ENCODE measurements around the gene GRIN1.

GRCh38 chr9:137150617-137151457 lies 11.9 kb downstream of the GRIN1 start:
- no peak for TF ChIP-seq POLR2A (IDR thresholded peaks at IDR 0.05; ENCODE audit: low read depth, low read length)
- TF ChIP-seq MAX (IDR thresholded peaks at IDR 0.05; ENCODE audit: low read depth, low read length): no peak
- no peak for TF ChIP-seq TAF1 (IDR thresholded peaks at IDR 0.05; ENCODE audit: borderline replicate concordance, low read depth, low read length)
- TF ChIP-seq FOXK2 (IDR thresholded peaks at IDR 0.05): no peak
- no peak for TF ChIP-seq ETV6 (conservative IDR thresholded peaks at IDR 0.05 in 1 of 2, IDR thresholded peaks at IDR 0.05 in 1 of 2; ENCODE audit: borderline replicate concordance in 1 of 2, low read depth in 1 of 2)
- no peak for TF ChIP-seq NRF1 (conservative IDR thresholded peaks at IDR 0.05; ENCODE audit: low read depth, low read length)
- no peak for TF ChIP-seq KAT2A (conservative IDR thresholded peaks at IDR 0.05; ENCODE audit: control insufficient read depth, low read depth, low read length)
- TF ChIP-seq BACH1 (IDR thresholded peaks at IDR 0.05; ENCODE audit: borderline replicate concordance): no peak
- TF ChIP-seq EZH2 (IDR thresholded peaks at IDR 0.05; ENCODE audit: borderline replicate concordance, control insufficient read depth, low read depth, low read length): no peak
- no peak for TF ChIP-seq NR2C2 (IDR thresholded peaks at IDR 0.05; ENCODE audit: borderline replicate concordance, control insufficient read depth, insufficient read length, low read depth)
